MM.1S (cell line): ENCODE data around the gene REX1BD.
A peak's percentile ranks its signal among the peaks of the same experiment; 100 is the strongest.

ENCODE experiments used
- DNase-seq: peaks from one replicate; pipeline ENCODE4 v3.0.0-alpha.2; 2015
- H2AFZ ChIP-seq: fragments of 300-600 bp; sonication (generic); 2 replicates; pipeline ENCODE4 v1.6.0; 2016; ENCODE audit warnings: antibody characterized with exemption, low read length
- H3F3A ChIP-seq: fragments of 300-600 bp; sonication (generic); 2 replicates; pipeline ENCODE4 v1.6.1; 2016; ENCODE audit warnings: mild to moderate bottlenecking, antibody characterized with exemption, low read length, moderate library complexity, mixed read lengths; ENCODE audit not compliant: insufficient read depth
- H3K27ac ChIP-seq: fragments of 300-600 bp; sonication (generic); 2 replicates; pipeline ENCODE4 v1.5.1; 2016; ENCODE audit warnings: mild to moderate bottlenecking, low read length
- H3K27me3 ChIP-seq: fragments of 300-600 bp; sonication (generic); replicated peaks from 2 replicates; pipeline ENCODE4 v1.6.0; 2016; ENCODE audit warnings: low read length; ENCODE audit not compliant: insufficient read depth
- H3K36me3 ChIP-seq: fragments of 300-600 bp; sonication (generic); replicated peaks from 2 replicates; pipeline ENCODE4 v1.6.1; 2016; ENCODE audit warnings: mild to moderate bottlenecking, low read length, mixed read lengths; ENCODE audit not compliant: insufficient read depth
- H3K4me1 ChIP-seq: fragments of 300-600 bp; sonication (generic); 2 replicates; pipeline ENCODE4 v1.6.1; 2016; ENCODE audit warnings: low read length, mixed read lengths
- H3K4me2 ChIP-seq: fragments of 300-600 bp; sonication (generic); 2 replicates; pipeline ENCODE4 v1.6.0; 2016; ENCODE audit warnings: low read depth, low read length
- H3K4me3 ChIP-seq: fragments of 300-600 bp; sonication (generic); 2 replicates; pipeline ENCODE4 v1.5.1; 2016; ENCODE audit warnings: low read length, mixed read lengths
- H3K79me2 ChIP-seq: fragments of 300-600 bp; sonication (generic); 2 replicates; pipeline ENCODE4 v1.6.1; 2016; ENCODE audit warnings: mixed run types, low read length, mixed read lengths
- H3K9ac ChIP-seq: fragments of 300-600 bp; sonication (generic); 2 replicates; pipeline ENCODE4 v1.6.1; 2016; ENCODE audit warnings: low read length, mixed read lengths
- H3K9me2 ChIP-seq: fragments of 300-600 bp; sonication (generic); replicated peaks from 2 replicates; pipeline ENCODE4 v1.6.1; 2016; ENCODE audit warnings: mild to moderate bottlenecking, low read length, mixed read lengths; ENCODE audit not compliant: insufficient read depth
- H3K9me3 ChIP-seq: fragments of 300-600 bp; sonication (generic); replicated peaks from 2 replicates; pipeline ENCODE4 v1.6.1; 2016; ENCODE audit warnings: mild to moderate bottlenecking, low read length, mixed read lengths; ENCODE audit not compliant: insufficient read depth
- H4K20me1 ChIP-seq: fragments of 300-600 bp; sonication (generic); 2 replicates; pipeline ENCODE4 v1.6.1; 2016; ENCODE audit warnings: mild to moderate bottlenecking, low read length, moderate library complexity, mixed read lengths; ENCODE audit not compliant: insufficient read depth
- EZH2 ChIP-seq: fragments of 300-600 bp; sonication (generic); optimal IDR thresholded peaks from 2 replicates; pipeline ENCODE3; 2017; ENCODE audit warnings: low read depth, mild to moderate bottlenecking, antibody characterized with exemption, low read length, mixed read lengths
- EZH2phosphoT487 ChIP-seq: fragments of 300-600 bp; sonication (generic); IDR thresholded peaks from 2 replicates; pipeline ENCODE4 v1.6.1; 2018; ENCODE audit warnings: antibody characterized with exemption, low read length
- TF ChIP-seq, protein P1 (sequence below): fragments of 300-600 bp; sonication (generic); IDR thresholded peaks from 2 replicates; pipeline ENCODE4 v1.5.1; 2016; ENCODE audit warnings: antibody characterized with exemption, low read length, mixed read lengths

Gene REX1BD

DNA sequence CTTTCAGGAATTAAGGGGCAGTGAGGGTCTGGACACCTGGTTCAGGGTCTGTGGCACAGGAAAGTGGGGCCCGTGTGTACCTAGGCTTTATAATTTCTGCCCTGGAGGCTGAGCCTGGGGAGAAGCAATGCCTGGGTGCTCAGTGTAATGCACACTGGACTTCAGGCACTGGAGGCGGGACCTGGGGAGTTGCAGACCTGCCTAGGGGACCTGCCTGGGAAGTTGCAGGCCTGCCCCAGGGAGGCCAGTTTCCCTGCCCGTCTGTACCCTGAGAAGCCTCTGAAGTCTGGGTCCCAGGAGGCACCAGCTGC, 21.6 kb downstream of the REX1BD start:
- Histone ChIP-seq H3K4me1 (no peaks in the 10 kb centered on the region), H3K9me3 (no peaks in the 10 kb centered on the region), H3K9me2 (no peaks in the 10 kb centered on the region), H3K27me3 (peaks cover 91% of the 10 kb centered on the region), H2AFZ (no peak overlapping the region), H3K4me2 (no peak overlapping the region), H3F3A (no peaks in the 10 kb centered on the region), H3K27ac (no peak overlapping the region), H3K79me2 (no peaks in the 10 kb centered on the region), H3K36me3 (no peaks in the 10 kb centered on the region), H4K20me1 (no peaks in the 10 kb centered on the region), H3K4me3 (no peak overlapping the region), H3K9ac (no peak overlapping the region)
- no peak for TF ChIP-seq EZH2
- TF ChIP-seq EZH2phosphoT487: no peak
- TF ChIP-seq, protein P1, sequence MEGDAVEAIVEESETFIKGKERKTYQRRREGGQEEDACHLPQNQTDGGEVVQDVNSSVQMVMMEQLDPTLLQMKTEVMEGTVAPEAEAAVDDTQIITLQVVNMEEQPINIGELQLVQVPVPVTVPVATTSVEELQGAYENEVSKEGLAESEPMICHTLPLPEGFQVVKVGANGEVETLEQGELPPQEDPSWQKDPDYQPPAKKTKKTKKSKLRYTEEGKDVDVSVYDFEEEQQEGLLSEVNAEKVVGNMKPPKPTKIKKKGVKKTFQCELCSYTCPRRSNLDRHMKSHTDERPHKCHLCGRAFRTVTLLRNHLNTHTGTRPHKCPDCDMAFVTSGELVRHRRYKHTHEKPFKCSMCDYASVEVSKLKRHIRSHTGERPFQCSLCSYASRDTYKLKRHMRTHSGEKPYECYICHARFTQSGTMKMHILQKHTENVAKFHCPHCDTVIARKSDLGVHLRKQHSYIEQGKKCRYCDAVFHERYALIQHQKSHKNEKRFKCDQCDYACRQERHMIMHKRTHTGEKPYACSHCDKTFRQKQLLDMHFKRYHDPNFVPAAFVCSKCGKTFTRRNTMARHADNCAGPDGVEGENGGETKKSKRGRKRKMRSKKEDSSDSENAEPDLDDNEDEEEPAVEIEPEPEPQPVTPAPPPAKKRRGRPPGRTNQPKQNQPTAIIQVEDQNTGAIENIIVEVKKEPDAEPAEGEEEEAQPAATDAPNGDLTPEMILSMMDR: no peak
- no peak for DNase-seq

DNA sequence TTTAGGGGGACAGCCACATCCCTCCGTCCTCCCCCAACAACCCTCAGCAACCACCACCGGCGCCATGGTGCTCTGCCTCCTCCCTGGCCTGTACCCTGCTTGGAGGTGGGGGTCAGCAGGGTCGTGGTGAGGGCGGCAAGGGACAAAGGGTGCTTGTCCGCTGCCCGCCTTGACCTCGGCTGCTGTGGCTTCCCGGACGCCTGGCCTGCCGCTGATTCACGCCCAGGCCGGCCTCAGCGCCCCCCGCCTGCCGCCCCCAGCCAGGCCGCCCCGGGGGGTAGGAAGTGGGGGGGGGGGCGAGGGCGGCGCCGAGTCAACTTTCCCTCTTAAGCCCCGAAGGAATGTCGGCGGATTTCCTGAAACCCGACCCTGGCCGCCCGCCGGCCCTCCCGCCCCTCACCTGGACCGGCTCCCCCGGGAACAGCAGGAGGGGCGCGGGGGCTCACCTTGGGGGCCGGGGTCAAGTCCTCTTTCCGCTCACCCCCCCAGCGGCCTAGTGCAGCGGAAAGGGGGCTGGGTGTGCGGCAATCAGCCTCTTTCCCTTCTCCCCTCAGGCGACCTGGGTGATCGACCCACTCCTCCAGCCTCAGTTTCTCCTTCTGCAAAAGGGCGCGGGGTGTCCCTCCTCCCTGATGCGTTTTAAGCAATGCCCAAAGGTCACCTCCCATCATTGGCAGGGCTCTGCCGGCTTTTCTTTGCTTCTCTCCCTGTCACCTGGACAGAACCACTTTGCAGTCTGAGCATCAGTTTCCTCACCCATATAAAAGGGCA, 22.1 kb downstream of the REX1BD start:
- H3K27me3 ChIP-seq: peaks cover 91% of the 10 kb centered on the region
- no peaks in the 10 kb centered on the region for H3K9me3 ChIP-seq
- no peaks in the 10 kb centered on the region for H3K79me2 ChIP-seq
- no peak for DNase-seq
- H3K9ac ChIP-seq: no peak overlapping the region
- H2AFZ ChIP-seq: no peak overlapping the region
- H3K9me2 ChIP-seq: no peaks in the 10 kb centered on the region
- H3K4me1 ChIP-seq: no peaks in the 10 kb centered on the region
- H3K4me3 ChIP-seq: no peak overlapping the region
- no peaks in the 10 kb centered on the region for H4K20me1 ChIP-seq
- TF ChIP-seq, protein P1: no peak
- TF ChIP-seq EZH2 (peak; percentile 99), EZH2phosphoT487 (0 out of 2 replicates have a peak, but pooled peaks have one; percentile 90)
- H3K27ac ChIP-seq: no peak overlapping the region
- H3F3A ChIP-seq: no peaks in the 10 kb centered on the region
- H3K36me3 ChIP-seq: no peaks in the 10 kb centered on the region
- no peak overlapping the region for H3K4me2 ChIP-seq

DNA sequence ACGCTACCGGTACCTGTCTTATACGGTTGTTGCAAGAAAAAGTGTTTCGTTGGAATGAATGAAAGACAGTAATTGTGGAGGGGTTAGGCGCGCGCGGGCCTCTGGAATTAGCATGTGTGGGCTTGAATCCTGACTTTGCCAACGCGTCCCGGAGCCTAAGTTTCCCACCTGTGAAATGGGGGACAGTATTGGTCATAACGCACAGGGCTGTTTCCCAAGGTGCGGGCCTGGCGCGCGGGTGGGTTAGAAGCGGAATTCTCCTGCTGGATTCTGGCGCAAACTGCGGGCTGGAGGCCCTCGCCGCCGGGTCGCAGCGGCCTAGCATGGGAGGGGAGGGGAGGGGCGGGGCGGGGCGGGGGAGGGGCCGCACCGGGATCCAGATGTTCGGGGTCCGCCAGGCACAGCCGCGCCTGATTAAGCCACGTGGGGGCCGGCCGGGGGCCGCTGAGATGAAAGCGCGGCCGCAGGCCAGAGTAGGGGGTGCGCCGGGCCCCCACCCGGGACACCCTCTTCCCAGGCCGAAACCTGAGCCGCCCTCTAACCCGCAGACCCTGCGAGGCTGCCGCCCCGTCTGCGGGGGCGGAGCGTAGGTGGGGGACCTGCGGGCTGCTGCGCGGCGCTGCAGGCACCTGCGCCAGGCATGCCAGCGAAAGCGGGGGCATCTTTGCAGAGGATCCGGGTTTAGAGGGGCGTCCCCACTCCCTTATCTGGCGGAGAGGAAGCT, 22.9 kb downstream of the REX1BD start:
- peaks cover 92% of the 10 kb centered on the region for H3K27me3 ChIP-seq
- no peaks in the 10 kb centered on the region for H3K9me2 ChIP-seq
- DNase-seq: no peak
- H3K27ac ChIP-seq: no peak overlapping the region
- no peaks in the 10 kb centered on the region for H4K20me1 ChIP-seq
- no peaks in the 10 kb centered on the region for H3K36me3 ChIP-seq
- H3K4me2 ChIP-seq: peak overlapping the region; percentile 57; the same call in 1 of the 2 replicates
- no peaks in the 10 kb centered on the region for H3F3A ChIP-seq
- H3K9ac ChIP-seq: no peak overlapping the region
- TF ChIP-seq, protein P1: no peak
- TF ChIP-seq EZH2phosphoT487: no peak
- no peak overlapping the region for H3K4me3 ChIP-seq
- H3K9me3 ChIP-seq: no peaks in the 10 kb centered on the region
- no peak overlapping the region for H2AFZ ChIP-seq
- H3K4me1 ChIP-seq: no peaks in the 10 kb centered on the region
- no peaks in the 10 kb centered on the region for H3K79me2 ChIP-seq
